ENCODE measurements around the gene UBASH3A. TPM values are rescaled to one million over a fixed set of nuclear protein-coding genes. Genes with fewer than 3 reads are reported as not detected.

Gene UBASH3A
- total RNA-seq, 1 donor from 2014 or later = not detected

GRCh38 chr21:42374864-42375499, 28.7 kb upstream of the UBASH3A start:
- DNase-seq = no peak

GRCh38 chr21:42375506-42375905, 28.2 kb upstream of the UBASH3A start:
- DNase-seq = no peak

GRCh38 chr21:42375966-42376337, 27.8 kb upstream of the UBASH3A start:
- no peak for DNase-seq

DNA sequence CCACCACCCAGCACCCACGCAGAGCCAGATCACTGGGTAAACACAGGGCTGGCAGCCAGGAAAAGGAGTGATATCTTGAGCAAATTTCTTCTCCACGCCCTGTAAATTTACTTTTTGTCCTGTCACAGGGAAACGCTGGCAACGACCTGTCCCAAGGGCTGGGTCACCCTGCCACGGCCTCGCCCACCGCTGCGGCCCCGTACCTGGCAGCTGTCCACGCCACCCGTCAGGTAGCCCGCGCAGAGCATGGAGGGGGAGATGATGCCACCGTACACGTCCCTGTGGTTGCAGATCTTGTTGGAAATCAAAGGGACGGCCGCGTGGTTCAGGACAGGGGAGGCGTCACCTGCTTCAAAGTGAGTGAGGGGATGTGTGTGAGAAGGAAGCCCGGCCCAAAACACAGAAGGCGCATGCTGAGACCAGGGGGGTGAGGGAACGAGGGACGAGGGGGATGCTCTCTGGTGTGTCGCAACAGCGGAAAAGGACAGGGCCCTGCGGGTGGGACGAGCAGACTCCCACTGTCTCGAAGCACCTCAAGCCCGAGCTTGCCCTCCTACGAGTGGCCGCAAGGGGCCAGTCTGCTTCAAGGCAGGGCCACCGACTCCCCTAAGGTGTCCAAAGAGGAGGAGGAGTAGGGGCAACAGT, 27.2 kb upstream of the UBASH3A start:
- DNase-seq = no peak

DNA sequence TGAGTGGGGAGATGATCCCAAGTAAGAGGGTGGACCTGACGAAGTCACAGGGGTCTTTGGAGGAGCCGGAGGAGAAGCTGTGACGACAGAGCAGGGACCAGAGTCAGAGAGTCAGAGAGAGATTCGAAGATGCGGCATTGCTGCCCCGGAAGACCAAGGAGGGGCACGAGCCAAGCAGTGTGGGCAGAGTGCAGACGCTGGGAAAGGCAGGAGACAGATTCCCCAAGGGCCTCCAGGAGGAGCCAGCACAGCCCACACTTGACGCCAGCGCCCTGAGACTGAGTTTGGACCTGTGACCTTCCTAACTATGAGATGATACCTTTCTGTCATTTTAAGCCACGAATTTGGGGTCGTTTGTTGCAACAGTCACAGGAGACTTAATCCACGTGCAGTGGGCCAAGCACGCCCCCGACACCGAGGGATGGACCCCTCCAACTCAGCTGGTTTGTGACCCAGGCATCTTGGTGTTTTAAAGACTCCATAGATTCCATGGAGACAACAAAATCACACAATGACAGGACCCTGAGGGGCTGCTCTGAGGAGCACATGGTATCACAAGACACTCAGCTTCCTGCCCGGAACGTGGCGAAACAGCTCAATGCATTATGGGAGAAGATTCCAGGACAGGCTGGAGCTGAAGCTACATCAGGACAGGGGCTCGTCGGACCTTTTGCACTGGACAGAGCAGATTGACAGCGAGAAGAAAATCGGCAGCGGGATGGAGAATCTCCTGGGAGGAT, 26.3 kb upstream of the UBASH3A start:
- no peak for DNase-seq

DNA sequence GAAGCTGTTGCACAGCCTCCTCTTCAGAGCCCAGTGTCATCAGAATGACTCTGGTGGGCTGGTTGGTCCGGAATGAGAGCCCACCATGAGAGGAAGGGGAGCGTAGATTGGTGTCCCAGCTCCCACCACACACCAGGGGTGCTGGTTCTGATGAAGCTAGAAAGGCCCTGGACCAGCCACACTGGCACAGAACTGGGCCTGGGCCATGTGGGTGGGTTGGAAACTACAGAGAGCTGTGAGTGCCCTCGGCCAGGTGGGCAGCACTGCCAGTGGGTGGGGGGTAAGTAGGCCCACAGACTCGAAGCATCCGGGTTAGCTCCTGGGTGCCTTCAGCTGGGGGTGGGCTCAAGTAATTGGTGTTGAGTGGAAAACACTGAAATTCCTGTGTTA, 25.8 kb upstream of the UBASH3A start:
- no peak for DNase-seq

DNA sequence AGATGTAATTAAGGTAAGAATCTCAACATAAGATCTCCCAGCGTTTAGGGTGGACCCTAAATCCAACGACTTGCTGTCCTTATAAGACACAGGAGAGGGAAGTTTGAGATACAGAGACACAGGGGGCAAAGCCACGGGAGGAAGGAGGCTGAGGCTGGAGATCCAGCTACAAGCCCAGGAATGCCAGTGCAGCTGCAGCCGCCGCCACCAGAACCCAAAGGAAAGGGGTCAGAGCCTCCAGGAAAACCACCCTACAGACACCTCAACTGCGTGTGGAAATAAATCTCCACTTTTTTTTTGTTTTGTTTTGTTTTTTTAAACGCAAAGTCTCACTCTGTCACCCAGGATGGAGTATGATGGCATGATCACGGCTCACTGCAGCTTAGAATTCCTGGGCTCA, 25.3 kb upstream of the UBASH3A start:
- no peak for DNase-seq

GRCh38 chr21:42379426-42380215, 24.1 kb upstream of the UBASH3A start:
- DNase-seq = no peak

DNA sequence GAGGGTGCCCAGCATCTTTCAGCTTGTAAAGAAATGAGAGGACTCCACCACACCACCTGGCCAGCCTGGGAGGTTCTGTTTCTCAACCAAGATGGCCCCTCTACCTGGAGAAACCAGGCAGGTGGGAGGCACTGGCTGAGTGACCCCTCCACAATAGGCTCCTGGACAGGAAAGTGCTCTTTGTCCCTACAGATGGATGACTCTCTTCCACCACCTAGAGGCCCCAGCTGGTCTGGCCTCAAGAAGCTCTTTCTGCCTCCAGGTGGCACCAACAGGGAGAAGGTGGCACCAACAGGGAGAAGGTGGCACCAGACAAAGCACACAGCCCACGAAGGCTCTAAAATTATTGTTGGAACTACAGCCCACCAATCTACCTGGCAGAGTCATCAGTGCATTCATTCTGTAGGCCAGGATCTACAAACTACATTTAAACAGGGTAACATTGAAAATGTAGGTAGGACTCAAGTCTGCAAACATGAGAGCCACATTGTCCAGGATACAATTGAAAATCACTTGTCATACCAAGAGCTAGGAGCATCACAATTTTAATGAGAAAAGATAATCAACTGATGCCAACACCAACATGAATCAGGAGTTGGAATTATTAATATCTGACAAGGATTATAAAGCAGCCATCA, 22.2 kb upstream of the UBASH3A start:
- DNase-seq = no peak

- no peak for DNase-seq
These were observed 20.8 kb upstream of the UBASH3A start for GRCh38 chr21:42382915-42383314.

DNA sequence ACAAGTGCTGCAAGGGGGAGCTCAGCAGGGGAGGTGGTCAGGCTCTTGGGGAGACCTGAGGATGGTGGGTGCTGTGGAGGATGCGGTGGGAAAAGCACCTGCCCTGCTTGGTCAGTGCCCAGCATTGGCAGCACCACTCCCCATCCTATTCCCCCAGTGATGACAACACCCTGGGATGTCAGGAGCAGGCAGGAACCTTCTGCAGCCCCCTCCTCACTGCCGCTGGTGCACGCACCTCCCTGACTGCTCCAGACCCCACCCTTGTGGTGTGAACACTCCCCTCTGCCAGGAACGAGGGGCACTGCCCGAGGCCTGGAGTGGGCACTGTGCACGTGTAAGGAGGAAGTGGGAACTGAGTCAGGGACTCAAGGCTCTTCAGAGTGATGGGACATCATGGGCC, 20.4 kb upstream of the UBASH3A start:
- DNase-seq = no peak

DNA sequence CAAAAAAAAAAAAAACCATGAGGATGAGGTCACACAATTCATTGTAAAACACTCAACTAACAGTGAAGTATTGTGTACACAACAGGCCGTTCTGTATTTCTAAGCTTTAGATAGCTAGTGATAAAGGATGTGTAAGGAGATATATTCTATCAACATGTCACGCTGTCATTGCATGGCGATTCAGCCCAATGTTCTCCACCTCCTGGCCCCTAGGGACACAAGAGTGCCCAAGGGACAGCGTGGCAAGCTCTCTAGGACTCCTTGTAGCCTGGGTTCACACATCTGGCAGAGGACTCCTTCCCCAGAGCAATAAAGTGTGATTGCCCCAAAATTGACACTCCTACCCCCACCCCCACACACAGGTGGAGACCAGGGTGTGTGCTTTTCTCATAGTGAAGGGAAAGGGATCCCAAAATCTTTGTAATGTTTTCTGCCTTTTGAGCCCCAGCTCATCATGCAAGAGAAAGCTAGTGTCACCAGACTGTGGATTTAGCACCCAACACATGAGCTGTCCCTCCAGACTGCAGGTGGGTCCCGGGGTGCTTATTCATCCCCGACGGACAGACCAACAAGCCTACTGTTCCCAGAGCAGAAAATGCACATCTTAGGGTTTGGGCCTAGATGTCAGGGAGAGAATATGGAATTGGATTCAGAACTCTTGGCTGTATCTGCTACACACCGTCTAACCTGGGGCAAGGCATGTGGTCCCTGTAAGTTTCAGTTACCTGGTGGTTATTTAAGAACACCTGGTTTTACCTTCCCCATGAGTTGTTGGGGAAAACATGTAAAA, 19.4 kb upstream of the UBASH3A start:
- no peak for DNase-seq

DNA sequence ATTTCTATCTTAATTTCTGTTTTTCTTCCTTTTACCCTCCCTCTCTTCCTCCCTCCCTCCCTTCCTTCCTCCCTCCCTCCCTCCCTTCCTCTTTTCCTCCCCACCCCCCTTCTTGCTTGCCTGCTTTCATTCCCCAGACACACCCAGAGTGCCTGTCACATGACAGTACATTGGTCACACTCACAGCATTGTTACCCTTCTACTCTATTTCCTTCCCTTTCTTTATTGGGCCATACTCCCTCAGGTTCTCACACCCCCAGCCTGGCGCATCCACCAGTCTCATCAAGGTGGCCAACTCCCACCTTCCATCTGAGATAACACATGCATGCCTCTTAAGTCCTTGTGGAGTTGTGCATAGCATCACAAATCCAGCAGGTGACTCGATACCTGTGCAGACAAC, 18.7 kb upstream of the UBASH3A start:
- no peak for DNase-seq

- DNase-seq = no peak
These were observed 18.1 kb upstream of the UBASH3A start for GRCh38 chr21:42385619-42386018.

DNA sequence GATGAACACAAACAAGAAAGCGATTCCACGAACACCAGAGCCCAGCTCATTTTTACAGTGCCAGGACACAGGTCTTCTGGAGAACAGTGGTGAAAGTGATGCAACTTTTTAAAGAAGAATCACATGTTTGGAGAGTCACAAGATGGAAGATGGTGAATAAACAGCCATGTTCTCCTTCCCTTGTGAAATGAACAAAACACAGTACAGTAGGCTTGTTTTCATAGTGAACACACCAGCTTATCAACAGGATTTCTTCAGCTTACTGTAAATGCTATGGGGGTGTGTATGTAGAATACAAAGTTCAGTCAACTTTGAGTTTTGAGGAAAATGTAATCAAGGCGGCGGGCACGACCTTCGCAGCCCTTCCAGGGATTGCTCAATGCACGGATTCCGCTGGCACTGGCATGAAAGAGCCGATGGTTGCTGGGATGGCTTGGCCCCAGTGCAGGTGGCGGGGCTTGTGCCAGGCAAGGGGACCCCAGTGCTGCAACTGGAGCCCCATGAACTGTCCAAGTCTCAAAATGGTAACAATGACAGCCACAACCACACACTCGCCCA, 17.6 kb upstream of the UBASH3A start:
- no peak for DNase-seq

DNA sequence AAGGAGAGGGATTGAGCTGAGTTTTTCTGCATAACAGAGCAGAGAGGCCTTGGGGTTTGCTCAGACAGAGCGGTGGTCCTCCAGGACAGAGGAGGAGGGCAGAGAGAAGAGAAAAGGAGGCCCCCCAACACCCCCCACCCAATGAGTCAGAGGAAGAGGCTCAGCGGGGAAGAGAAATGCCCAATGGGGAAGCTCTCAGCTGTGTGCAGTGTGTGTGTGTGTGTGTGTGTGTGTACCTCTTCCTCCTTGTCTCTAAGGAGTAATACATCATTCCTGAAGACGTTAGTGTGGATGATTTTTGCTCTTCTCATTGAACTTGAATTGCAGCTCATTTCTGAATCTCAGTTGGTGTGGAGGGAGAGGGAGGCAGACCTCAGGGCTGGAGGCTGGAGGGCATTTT, 16.5 kb upstream of the UBASH3A start:
- no peak for DNase-seq

GRCh38 chr21:42387843-42388340, 15.8 kb upstream of the UBASH3A start:
- DNase-seq = no peak

GRCh38 chr21:42388740-42389448, 14.8 kb upstream of the UBASH3A start:
- DNase-seq = no peak

DNA sequence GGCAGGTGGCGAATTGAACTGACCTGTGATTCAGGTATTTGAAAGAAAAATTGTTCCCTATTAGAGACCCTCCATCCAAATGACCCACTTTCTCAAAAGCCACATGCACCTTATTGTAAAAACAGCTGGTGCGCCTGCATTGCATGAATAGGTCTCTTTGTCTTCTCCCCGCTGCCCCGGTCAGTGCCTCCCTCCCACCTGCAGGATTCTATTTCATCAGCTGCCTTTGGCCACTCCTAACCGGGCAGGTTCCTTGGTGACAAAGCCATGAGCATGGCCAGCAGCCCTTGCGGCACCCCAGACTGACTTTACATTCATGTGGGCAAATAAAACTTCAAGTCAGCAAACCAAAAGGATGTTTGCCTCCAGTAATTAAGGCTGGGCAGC, 14.3 kb upstream of the UBASH3A start:
- no peak for DNase-seq

- DNase-seq = no peak
These were observed 13.5 kb upstream of the UBASH3A start for GRCh38 chr21:42390193-42390592.

DNA sequence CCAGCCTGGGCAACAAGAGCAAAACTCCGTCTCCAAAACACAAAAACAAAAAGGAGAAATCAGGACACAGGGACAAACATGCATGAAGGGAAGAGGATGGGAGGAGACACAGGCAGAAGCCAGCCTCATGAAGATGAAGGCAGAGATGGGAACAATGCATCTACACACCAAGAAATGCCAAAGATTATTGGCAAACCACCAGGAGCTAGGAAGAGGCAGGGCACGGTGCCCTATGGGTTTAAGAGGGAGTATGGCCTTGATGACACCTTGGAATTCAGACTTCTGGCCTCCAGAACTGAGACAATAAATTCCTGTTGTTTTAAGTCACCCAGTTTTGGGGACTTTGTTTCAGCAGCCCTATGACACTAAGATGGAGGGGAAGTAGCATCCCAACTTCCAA, 13.0 kb upstream of the UBASH3A start:
- no peak for DNase-seq

All from occipital lobe (tissue), 2 donors.